Measurements from ENCODE around the gene CD70.

GRCh38 chr19:6632002-6632621, 41.2 kb upstream of the CD70 start:
- TF ChIP-seq, protein P1, sequence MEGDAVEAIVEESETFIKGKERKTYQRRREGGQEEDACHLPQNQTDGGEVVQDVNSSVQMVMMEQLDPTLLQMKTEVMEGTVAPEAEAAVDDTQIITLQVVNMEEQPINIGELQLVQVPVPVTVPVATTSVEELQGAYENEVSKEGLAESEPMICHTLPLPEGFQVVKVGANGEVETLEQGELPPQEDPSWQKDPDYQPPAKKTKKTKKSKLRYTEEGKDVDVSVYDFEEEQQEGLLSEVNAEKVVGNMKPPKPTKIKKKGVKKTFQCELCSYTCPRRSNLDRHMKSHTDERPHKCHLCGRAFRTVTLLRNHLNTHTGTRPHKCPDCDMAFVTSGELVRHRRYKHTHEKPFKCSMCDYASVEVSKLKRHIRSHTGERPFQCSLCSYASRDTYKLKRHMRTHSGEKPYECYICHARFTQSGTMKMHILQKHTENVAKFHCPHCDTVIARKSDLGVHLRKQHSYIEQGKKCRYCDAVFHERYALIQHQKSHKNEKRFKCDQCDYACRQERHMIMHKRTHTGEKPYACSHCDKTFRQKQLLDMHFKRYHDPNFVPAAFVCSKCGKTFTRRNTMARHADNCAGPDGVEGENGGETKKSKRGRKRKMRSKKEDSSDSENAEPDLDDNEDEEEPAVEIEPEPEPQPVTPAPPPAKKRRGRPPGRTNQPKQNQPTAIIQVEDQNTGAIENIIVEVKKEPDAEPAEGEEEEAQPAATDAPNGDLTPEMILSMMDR (IDR thresholded peaks at IDR 0.05) = peak; percentile 85
- no peak for TF ChIP-seq POLR2AphosphoS5 (IDR thresholded peaks at IDR 0.05; ENCODE audit: low read depth, low read length)
- no peak for TF ChIP-seq SIN3A (IDR thresholded peaks at IDR 0.05; ENCODE audit: borderline replicate concordance, insufficient read depth, low read depth, low read length)
- TF ChIP-seq, protein P2, sequence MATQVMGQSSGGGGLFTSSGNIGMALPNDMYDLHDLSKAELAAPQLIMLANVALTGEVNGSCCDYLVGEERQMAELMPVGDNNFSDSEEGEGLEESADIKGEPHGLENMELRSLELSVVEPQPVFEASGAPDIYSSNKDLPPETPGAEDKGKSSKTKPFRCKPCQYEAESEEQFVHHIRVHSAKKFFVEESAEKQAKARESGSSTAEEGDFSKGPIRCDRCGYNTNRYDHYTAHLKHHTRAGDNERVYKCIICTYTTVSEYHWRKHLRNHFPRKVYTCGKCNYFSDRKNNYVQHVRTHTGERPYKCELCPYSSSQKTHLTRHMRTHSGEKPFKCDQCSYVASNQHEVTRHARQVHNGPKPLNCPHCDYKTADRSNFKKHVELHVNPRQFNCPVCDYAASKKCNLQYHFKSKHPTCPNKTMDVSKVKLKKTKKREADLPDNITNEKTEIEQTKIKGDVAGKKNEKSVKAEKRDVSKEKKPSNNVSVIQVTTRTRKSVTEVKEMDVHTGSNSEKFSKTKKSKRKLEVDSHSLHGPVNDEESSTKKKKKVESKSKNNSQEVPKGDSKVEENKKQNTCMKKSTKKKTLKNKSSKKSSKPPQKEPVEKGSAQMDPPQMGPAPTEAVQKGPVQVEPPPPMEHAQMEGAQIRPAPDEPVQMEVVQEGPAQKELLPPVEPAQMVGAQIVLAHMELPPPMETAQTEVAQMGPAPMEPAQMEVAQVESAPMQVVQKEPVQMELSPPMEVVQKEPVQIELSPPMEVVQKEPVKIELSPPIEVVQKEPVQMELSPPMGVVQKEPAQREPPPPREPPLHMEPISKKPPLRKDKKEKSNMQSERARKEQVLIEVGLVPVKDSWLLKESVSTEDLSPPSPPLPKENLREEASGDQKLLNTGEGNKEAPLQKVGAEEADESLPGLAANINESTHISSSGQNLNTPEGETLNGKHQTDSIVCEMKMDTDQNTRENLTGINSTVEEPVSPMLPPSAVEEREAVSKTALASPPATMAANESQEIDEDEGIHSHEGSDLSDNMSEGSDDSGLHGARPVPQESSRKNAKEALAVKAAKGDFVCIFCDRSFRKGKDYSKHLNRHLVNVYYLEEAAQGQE (IDR thresholded peaks at IDR 0.05; ENCODE audit: insufficient read depth in 1 of 2, low read depth in 2 of 2, low read length in 1 of 2) = no peak

All from Panc1 (cell line).